Testis (tissue), 3 donors: ENCODE data around the gene MKNK1. TPM values are rescaled to one million over a fixed set of nuclear protein-coding genes. Genes with fewer than 3 reads are reported as not detected.
A peak's percentile ranks its signal among the peaks of the same experiment; 100 is the strongest.

Experiments used
- DNase-seq: peaks from one replicate; pipeline ENCODE4 v3.0.0-alpha.2; 2019
- H3K27ac ChIP-seq, 2 donors: fragments of 200-600 bp; sonication (generic); one replicate each; pipeline ENCODE4 v1.5.1; 2019
- H3K27me3 ChIP-seq: fragments of 200-600 bp; sonication (generic); one replicate; pipeline ENCODE4 v1.5.1; 2019
- H3K36me3 ChIP-seq: fragments of 200-600 bp; sonication (generic); one replicate; pipeline ENCODE4 v1.5.1; 2017; ENCODE audit warnings: low read depth; ENCODE audit errors: missing control alignments
- H3K4me1 ChIP-seq: fragments of 200-600 bp; sonication (generic); one replicate; pipeline ENCODE4 v1.5.1; 2019
- H3K4me3 ChIP-seq, 2 donors: fragments of 200-600 bp; sonication (generic); one replicate each; pipeline ENCODE4 v1.5.1; 2017 to 2019
- H3K9me3 ChIP-seq: fragments of 200-600 bp; sonication (generic); one replicate; pipeline ENCODE4 v1.5.1; 2017
- POLR2A ChIP-seq: fragments of 450-650 bp; IDR thresholded peaks from one replicate; pipeline ENCODE4 v1.6.1; 2017; ENCODE audit warnings: antibody characterized with exemption, mild to moderate bottlenecking, moderate library complexity
- WGBS, 2 donors: methylation state at CpG; one replicate each; pipeline ENCODE4 v1.1.5; 2018; 5-methylcytosine and 5-hydroxymethylcytosine counted together
- intact Hi-C: fragments of 100-400 bp; cut with DNase I; formaldehyde crosslinking; loops from one replicate; pipeline ENCODE4 v1.15.1; 2023; ENCODE audit warnings: low total_unique reads
- polyA plus RNA-seq: library from polyadenylated mRNA; stranded (reverse); fragments of 350-450 nt; fragmentation: Illumina TruSeq; extraction: RNeasy Lipid Tissue Mini Kit (QIAGEN cat#74804); gene quantifications from one replicate; pipeline ENCODE4 v1.2.3, GENCODE V29; 2014; ENCODE audit warnings: low read depth, low replicate concordance; ENCODE audit not compliant: insufficient read depth
- total RNA-seq, 2 donors: library from RNA; depleted of rRNA; stranded (reverse); fragments of >200 nt; gene quantifications; one replicate each; pipeline ENCODE4 v1.2.3, GENCODE V29; 2016
- TF ChIP-seq, protein P1 (sequence below), 3 experiments: fragments of 450-650 bp in 2 of 3; fragments of 200-600 bp in 1 of 3; sonication (generic) in 1 of 3; IDR thresholded peaks; one replicate each; pipeline ENCODE4 v1.5.1; 2016 to 2019; ENCODE audit warnings: antibody characterized with exemption in 3 of 3, mild to moderate bottlenecking in 2 of 3, moderate library complexity in 1 of 3

MKNK1 gene
- total and polyA plus RNA-seq, 3 donors from 2014 or later, result 30.7 to 55.7 (median 54.6) TPM

DNA sequence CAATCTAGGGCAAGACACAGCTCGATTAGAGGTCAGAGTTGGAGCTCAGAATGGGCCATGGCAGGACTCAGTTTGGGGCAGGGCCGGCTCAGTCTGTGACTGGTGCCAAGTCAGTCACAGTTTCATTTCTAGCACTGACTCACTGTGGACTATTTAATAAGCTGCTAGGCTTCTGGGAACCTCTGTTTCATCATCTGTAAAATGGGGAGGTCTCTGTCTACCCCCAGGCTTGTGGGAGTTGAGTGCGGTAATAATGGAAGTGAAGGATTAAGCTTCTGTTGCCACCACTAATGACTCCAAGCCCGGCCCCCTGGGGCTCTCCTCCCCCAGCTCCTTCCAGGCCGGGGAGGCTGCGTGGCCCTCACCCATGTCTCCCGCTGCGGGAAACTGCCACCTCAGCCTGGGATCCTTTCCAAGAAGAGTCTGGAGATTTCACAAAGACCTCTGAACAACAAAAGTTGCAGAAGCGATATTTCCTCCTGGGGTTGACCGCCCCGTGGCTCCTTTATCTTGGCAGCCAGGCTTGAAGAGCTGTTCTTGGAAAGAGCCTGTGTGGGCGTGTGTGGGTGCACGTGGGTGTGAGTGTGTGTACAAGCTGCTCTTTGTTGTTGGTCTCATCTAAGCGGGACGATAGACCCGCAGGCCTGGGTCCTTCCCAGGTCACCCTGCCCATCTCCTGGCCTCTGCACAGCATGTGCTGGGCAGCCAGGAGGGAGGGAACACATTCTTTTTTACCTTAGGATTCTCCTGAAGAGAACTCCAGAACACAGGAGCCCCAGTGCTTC, 81.7 kb downstream of the MKNK1 start:
- WGBS, 2 donors, result 27 to 49% methylated on average over 16 of the region's 16 CpGs
- H3K36me3 ChIP-seq, result no peaks in the 10 kb centered on the region
- TF ChIP-seq POLR2A, result no peak
- TF ChIP-seq, protein P1, sequence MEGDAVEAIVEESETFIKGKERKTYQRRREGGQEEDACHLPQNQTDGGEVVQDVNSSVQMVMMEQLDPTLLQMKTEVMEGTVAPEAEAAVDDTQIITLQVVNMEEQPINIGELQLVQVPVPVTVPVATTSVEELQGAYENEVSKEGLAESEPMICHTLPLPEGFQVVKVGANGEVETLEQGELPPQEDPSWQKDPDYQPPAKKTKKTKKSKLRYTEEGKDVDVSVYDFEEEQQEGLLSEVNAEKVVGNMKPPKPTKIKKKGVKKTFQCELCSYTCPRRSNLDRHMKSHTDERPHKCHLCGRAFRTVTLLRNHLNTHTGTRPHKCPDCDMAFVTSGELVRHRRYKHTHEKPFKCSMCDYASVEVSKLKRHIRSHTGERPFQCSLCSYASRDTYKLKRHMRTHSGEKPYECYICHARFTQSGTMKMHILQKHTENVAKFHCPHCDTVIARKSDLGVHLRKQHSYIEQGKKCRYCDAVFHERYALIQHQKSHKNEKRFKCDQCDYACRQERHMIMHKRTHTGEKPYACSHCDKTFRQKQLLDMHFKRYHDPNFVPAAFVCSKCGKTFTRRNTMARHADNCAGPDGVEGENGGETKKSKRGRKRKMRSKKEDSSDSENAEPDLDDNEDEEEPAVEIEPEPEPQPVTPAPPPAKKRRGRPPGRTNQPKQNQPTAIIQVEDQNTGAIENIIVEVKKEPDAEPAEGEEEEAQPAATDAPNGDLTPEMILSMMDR (IDR thresholded peaks at IDR 0.05), result no peak
- no peak overlapping the region for H3K4me3 ChIP-seq
- DNase-seq, result peak; percentile 92
- no peaks in the 10 kb centered on the region for H3K9me3 ChIP-seq
- intact Hi-C loops, result loop anchor here (10.0 kb wide), 2 partner anchors 78 to 118 kb away; no protein-coding TSS in a partner anchor
- H3K4me1 ChIP-seq, result peaks cover 9% of the 10 kb centered on the region
- no peak overlapping the region for H3K27ac ChIP-seq
- no peaks in the 10 kb centered on the region for H3K27me3 ChIP-seq

DNA sequence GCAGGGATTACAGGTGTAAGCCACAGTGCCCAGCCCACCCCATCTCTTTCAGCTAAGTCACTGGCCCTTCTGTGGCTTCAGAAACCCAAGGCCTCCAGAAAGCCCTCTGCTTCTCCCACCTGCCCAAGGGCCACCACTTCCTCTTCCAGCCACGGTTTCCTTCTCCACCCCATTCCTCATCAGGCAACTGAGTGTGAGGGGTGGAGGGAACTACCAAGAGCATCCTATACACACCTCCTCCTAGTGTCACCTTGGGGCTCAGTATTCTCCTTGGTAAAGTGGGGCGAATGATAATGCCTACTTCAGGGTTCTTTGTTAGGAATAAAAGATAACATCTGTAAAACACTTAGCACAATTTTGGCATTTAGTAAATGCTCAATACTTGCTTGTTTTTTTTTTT, 82.7 kb downstream of the MKNK1 start:
- Histone ChIP-seq H3K4me3 (no peak overlapping the region), H3K27me3 (no peaks in the 10 kb centered on the region), H3K9me3 (no peaks in the 10 kb centered on the region), H3K27ac (no peak overlapping the region), H3K36me3 (no peaks in the 10 kb centered on the region), H3K4me1 (peaks cover 9% of the 10 kb centered on the region)
- intact Hi-C loops, result loop anchor here (10.0 kb wide), 2 partner anchors 77 to 117 kb away; no protein-coding TSS in a partner anchor
- DNase-seq, result no peak
- TF ChIP-seq POLR2A, result no peak
- TF ChIP-seq, protein P1 (IDR thresholded peaks at IDR 0.05), result no peak
- 87 to 88% methylated on average over 2 of the region's 2 CpGs for WGBS, 2 donors

DNA sequence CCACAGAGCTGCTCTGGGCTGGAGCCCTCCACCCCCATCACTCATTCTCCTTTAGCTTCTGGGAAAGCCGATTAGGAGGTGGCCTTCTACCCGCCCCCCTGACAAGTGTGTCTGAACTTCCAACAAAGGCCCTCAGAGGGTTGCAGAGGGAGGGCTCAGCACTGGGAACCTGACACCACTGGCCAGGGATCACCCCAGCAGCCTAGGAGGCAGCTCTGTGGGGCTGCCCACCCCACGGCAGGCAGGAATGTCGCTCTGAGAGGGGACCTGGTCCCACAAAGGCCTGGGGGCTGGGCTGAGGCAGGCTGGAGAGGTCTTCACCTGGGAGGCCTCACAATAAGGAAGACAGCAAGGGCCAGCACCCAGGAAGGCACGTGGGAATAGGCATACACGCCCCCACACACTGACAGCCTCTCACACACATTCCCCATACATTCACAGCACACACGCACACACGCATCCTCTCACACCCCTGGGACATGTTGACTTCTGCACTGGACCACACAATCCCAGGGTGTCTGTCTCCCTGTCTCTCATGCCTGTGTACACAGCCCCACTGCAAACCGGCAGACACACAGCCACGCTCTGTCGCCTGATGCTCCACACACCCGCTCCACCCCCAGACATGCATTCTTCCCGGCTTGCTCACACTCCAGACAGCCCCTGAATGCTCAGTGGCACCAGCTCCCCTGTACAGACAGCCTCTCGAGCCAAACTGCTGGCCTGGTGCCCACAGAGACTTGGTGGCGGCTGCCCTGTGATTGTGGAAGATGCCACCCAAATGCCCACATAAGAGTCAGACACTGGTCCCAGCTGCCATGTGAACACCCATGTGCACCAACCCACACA, 83.8 kb downstream of the MKNK1 start:
- Histone ChIP-seq H3K27ac (no peak overlapping the region), H3K36me3 (no peaks in the 10 kb centered on the region), H3K27me3 (no peaks in the 10 kb centered on the region), H3K4me1 (peaks cover 9% of the 10 kb centered on the region), H3K9me3 (no peaks in the 10 kb centered on the region), H3K4me3 (no peak overlapping the region)
- WGBS, 2 donors, result 70 to 74% methylated on average over 9 to 15 of the region's 15 CpGs
- DNase-seq, result no peak
- intact Hi-C loops, result loop anchor here (10.0 kb wide), 2 partner anchors 75 to 115 kb away; no protein-coding TSS in a partner anchor
- TF ChIP-seq, protein P1 (IDR thresholded peaks at IDR 0.05), result no peak
- TF ChIP-seq POLR2A, result no peak

DNA sequence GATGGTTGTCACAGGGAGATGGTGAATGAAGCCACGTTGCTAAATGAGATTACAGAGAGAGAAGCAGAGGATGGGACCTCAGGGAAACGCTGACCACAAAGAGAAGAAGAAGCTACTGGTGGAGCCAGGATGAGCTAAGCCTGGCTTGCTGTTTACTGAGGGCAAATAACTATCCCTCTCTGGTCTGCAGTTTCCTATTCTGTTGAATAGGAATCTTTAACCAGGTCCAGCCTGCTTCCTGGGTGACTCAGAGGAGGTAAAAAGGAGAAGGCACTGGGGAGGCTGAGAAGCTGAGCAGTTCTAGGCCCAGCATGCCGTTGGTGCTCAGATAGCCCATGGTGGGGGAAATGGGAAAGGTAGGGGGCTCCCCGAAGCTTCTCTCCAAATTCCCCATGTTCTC, 84.9 kb downstream of the MKNK1 start:
- Histone ChIP-seq H3K4me1 (peaks cover 9% of the 10 kb centered on the region), H3K27me3 (no peaks in the 10 kb centered on the region), H3K36me3 (no peaks in the 10 kb centered on the region), H3K4me3 (no peak overlapping the region), H3K9me3 (no peaks in the 10 kb centered on the region), H3K27ac (no peak overlapping the region)
- 77 to 93% methylated on average over 4 of the region's 4 CpGs for WGBS, 2 donors
- intact Hi-C loops, result no loop called here
- TF ChIP-seq, protein P1 (IDR thresholded peaks at IDR 0.05), result no peak
- no peak for TF ChIP-seq POLR2A
- no peak for DNase-seq
